Measurements from ENCODE around the gene TBC1D13. TPM values are rescaled to one million over a fixed set of nuclear protein-coding genes. Genes with fewer than 3 reads are reported as not detected.

TBC1D13 gene
- total and polyA plus RNA-seq, 9 of the 15 experiments (the other 6 are each of a cell fraction or from before 2014, with no cell fraction given) = 2.3 to 28.7 (median 11.4) TPM

DNA sequence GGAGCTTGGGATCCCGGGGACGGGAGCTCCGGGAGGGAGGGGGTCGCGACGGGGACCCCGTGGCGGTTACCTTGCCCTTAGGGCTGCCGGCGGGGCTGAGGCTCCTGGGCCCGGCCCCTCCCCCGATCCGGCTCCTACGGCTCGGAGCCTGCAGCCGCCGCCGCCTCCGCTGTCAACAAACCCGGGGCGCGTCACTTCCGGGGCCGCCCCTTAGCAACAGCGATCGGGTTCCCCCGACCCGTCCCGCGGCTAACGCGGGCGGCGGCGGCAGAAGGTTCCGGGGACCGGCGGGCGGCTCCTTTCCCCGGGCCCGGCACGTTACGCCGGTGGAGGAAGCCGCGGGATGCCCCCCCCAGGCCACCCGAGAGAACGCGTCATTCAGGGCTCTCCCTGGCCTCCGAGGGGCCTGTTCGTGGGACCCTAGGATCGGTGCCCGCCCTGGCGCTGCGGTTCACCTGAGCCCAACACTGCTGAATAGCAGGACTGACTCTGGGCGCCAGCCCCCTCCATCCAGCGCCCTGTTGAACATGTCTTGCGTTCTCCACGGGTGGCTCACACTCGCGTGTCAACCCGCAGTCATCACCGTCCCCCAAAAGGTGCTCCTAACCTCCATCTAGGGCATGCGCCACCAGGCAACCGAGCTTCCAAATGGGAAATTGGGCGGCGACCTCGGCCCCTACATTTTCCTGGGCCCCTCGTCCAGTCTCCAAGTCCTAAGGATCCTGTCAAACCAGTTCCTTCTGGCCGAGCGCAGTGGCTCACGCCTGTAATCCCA lies 15.1 kb upstream of the TBC1D13 start, which contains the start of gene ZER1 (continued):
- TF ChIP-seq TAF1 (IDR thresholded peaks at IDR 0.05; ENCODE audit: control insufficient read depth, extremely low read depth, insufficient read depth, low read length, severe bottlenecking) = peak; percentile 96
- 0 out of 2 replicates have a peak, but pooled peaks have one; percentile 29 for TF ChIP-seq ZNF766 (CRISPR knock-in tag; conservative IDR thresholded peaks at IDR 0.05)
- TF ChIP-seq, protein P1, sequence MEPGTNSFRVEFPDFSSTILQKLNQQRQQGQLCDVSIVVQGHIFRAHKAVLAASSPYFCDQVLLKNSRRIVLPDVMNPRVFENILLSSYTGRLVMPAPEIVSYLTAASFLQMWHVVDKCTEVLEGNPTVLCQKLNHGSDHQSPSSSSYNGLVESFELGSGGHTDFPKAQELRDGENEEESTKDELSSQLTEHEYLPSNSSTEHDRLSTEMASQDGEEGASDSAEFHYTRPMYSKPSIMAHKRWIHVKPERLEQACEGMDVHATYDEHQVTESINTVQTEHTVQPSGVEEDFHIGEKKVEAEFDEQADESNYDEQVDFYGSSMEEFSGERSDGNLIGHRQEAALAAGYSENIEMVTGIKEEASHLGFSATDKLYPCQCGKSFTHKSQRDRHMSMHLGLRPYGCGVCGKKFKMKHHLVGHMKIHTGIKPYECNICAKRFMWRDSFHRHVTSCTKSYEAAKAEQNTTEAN (CRISPR knock-in tag; IDR thresholded peaks at IDR 0.05) = 0 out of 2 replicates have a peak, but pooled peaks have one; percentile 55
- TF ChIP-seq NEUROD1 (IDR thresholded peaks at IDR 0.05; ENCODE audit: borderline replicate concordance, low read depth, low read length, partially characterized antibody) = peak; percentile 86
- no peak for TF ChIP-seq KAT8 (IDR thresholded peaks at IDR 0.05; ENCODE audit: low read depth)
- TF ChIP-seq, protein P2, sequence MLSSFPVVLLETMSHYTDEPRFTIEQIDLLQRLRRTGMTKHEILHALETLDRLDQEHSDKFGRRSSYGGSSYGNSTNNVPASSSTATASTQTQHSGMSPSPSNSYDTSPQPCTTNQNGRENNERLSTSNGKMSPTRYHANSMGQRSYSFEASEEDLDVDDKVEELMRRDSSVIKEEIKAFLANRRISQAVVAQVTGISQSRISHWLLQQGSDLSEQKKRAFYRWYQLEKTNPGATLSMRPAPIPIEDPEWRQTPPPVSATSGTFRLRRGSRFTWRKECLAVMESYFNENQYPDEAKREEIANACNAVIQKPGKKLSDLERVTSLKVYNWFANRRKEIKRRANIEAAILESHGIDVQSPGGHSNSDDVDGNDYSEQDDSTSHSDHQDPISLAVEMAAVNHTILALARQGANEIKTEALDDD (IDR thresholded peaks at IDR 0.05) = no peak
- TF ChIP-seq ZNF507 (tag; conservative IDR thresholded peaks at IDR 0.05) = no peak
- TF ChIP-seq PTBP1 (IDR thresholded peaks at IDR 0.05; ENCODE audit: low read depth, low read length) = no peak
- peak; percentile 65 for TF ChIP-seq MEF2A (IDR thresholded peaks at IDR 0.05; ENCODE audit: control insufficient read depth, low read depth, low read length)
- TF ChIP-seq ZNF354B (CRISPR knock-in tag; IDR thresholded peaks at IDR 0.05) = no peak
- no peak for TF ChIP-seq NFXL1 (CRISPR knock-in tag; IDR thresholded peaks at IDR 0.05)
- no peak for TF ChIP-seq FOXA1 (IDR thresholded peaks at IDR 0.05; ENCODE audit: borderline replicate concordance)
- no peak for TF ChIP-seq POU5F1 (IDR thresholded peaks at IDR 0.05; ENCODE audit: borderline replicate concordance, low read depth, low read length, partially characterized antibody)
- no peak for TF ChIP-seq CREBBP (IDR thresholded peaks at IDR 0.05; ENCODE audit: low read depth, low read length)
- TF ChIP-seq SMAD1 (IDR thresholded peaks at IDR 0.05; ENCODE audit: low read depth, low read length, partially characterized antibody) = no peak
- no peak for TF ChIP-seq ZKSCAN8 (CRISPR knock-in tag; IDR thresholded peaks at IDR 0.05)
- TF ChIP-seq JUND (IDR thresholded peaks at IDR 0.05; ENCODE audit: borderline replicate concordance, low read depth, low read length) = peak; percentile 78
- no peak; the same call in 2 of the 3 replicates for TF ChIP-seq JUND (tag; IDR thresholded peaks at IDR 0.05; ENCODE audit: borderline replicate concordance, low read depth, low read length)
- TF ChIP-seq NR1H2 (CRISPR knock-in tag; IDR thresholded peaks at IDR 0.05) = peak; percentile 80; the same call in 1 of the 2 replicates
- TF ChIP-seq, protein P3, sequence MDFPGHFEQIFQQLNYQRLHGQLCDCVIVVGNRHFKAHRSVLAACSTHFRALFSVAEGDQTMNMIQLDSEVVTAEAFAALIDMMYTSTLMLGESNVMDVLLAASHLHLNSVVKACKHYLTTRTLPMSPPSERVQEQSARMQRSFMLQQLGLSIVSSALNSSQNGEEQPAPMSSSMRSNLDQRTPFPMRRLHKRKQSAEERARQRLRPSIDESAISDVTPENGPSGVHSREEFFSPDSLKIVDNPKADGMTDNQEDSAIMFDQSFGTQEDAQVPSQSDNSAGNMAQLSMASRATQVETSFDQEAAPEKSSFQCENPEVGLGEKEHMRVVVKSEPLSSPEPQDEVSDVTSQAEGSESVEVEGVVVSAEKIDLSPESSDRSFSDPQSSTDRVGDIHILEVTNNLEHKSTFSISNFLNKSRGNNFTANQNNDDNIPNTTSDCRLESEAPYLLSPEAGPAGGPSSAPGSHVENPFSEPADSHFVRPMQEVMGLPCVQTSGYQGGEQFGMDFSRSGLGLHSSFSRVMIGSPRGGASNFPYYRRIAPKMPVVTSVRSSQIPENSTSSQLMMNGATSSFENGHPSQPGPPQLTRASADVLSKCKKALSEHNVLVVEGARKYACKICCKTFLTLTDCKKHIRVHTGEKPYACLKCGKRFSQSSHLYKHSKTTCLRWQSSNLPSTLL (IDR thresholded peaks at IDR 0.05) = no peak
- peak; percentile 92 for TF ChIP-seq HNRNPLL (IDR thresholded peaks at IDR 0.05; ENCODE audit: low read depth, low read length, poor library complexity, severe bottlenecking)
- TF ChIP-seq, protein P4, sequence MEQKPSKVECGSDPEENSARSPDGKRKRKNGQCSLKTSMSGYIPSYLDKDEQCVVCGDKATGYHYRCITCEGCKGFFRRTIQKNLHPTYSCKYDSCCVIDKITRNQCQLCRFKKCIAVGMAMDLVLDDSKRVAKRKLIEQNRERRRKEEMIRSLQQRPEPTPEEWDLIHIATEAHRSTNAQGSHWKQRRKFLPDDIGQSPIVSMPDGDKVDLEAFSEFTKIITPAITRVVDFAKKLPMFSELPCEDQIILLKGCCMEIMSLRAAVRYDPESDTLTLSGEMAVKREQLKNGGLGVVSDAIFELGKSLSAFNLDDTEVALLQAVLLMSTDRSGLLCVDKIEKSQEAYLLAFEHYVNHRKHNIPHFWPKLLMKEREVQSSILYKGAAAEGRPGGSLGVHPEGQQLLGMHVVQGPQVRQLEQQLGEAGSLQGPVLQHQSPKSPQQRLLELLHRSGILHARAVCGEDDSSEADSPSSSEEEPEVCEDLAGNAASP (IDR thresholded peaks at IDR 0.05) = no peak
- no peak for TF ChIP-seq SRSF9 (IDR thresholded peaks at IDR 0.05; ENCODE audit: borderline replicate concordance, low read depth, low read length)
